Measurements from ENCODE around the gene FGF18. TPM values are rescaled to one million over a fixed set of nuclear protein-coding genes. Genes with fewer than 3 reads are reported as not detected.

Gene FGF18
- total RNA-seq, 4 donors from 2014 or later, result 1.4 to 3.0 TPM; not detected in 2

- no peak for DNase-seq
- H3K4me1 ChIP-seq, result no peaks in the 10 kb centered on the region
- no peak for TF ChIP-seq CTCF (IDR thresholded peaks at IDR 0.05)
- no peak for TF ChIP-seq POLR2A (IDR thresholded peaks at IDR 0.05)
- no peak overlapping the region for H3K27ac ChIP-seq
- no peaks in the 10 kb centered on the region for H3K36me3 ChIP-seq
- no peak overlapping the region for H3K4me3 ChIP-seq
- H3K27me3 ChIP-seq, result no peaks in the 10 kb centered on the region
- intact Hi-C loops (cut with DNase I; ENCODE audit: low total_unique reads), result no loop called here
- no peaks in the 10 kb centered on the region for H3K9me3 ChIP-seq
Measured at GRCh38 chr5:171434874-171435273, 15.4 kb downstream of the FGF18 start.

GRCh38 chr5:171435908-171436307, 16.5 kb downstream of the FGF18 start:
- Histone ChIP-seq H3K9me3 (no peaks in the 10 kb centered on the region), H3K36me3 (no peaks in the 10 kb centered on the region), H3K27ac (no peak overlapping the region), H3K4me1 (no peaks in the 10 kb centered on the region), H3K27me3 (no peaks in the 10 kb centered on the region), H3K4me3 (no peak overlapping the region)
- no peak for TF ChIP-seq CTCF (IDR thresholded peaks at IDR 0.05)
- no peak for TF ChIP-seq POLR2A (IDR thresholded peaks at IDR 0.05)
- no peak for DNase-seq
- intact Hi-C loops (cut with DNase I; ENCODE audit: low total_unique reads), result no loop called here

- H3K4me1 ChIP-seq, result no peaks in the 10 kb centered on the region
- intact Hi-C loops (cut with DNase I; ENCODE audit: low total_unique reads), result no loop called here
- no peaks in the 10 kb centered on the region for H3K36me3 ChIP-seq
- H3K4me3 ChIP-seq, result no peak overlapping the region
- H3K27ac ChIP-seq, result no peak overlapping the region
- DNase-seq, result no peak
- TF ChIP-seq POLR2A (IDR thresholded peaks at IDR 0.05) (no peak), CTCF (IDR thresholded peaks at IDR 0.05) (no peak)
- H3K9me3 ChIP-seq, result no peaks in the 10 kb centered on the region
- H3K27me3 ChIP-seq, result no peaks in the 10 kb centered on the region
Measured at GRCh38 chr5:171436804-171437285, 17.4 kb downstream of the FGF18 start.

GRCh38 chr5:171437286-171437821, 17.9 kb downstream of the FGF18 start:
- Histone ChIP-seq H3K4me3 (no peak overlapping the region), H3K4me1 (no peaks in the 10 kb centered on the region), H3K27me3 (no peaks in the 10 kb centered on the region), H3K36me3 (no peaks in the 10 kb centered on the region), H3K27ac (no peak overlapping the region), H3K9me3 (no peaks in the 10 kb centered on the region)
- no peak for DNase-seq
- intact Hi-C loops (cut with DNase I; ENCODE audit: low total_unique reads), result no loop called here
- TF ChIP-seq CTCF (IDR thresholded peaks at IDR 0.05), result no peak
- TF ChIP-seq POLR2A (IDR thresholded peaks at IDR 0.05), result no peak

- no peaks in the 10 kb centered on the region for H3K36me3 ChIP-seq
- TF ChIP-seq POLR2A (IDR thresholded peaks at IDR 0.05), result no peak
- no peak for TF ChIP-seq CTCF (IDR thresholded peaks at IDR 0.05)
- no peaks in the 10 kb centered on the region for H3K27me3 ChIP-seq
- no peak overlapping the region for H3K27ac ChIP-seq
- no peak for DNase-seq
- H3K9me3 ChIP-seq, result no peaks in the 10 kb centered on the region
- no peaks in the 10 kb centered on the region for H3K4me1 ChIP-seq
- intact Hi-C loops (cut with DNase I; ENCODE audit: low total_unique reads), result no loop called here
- H3K4me3 ChIP-seq, result no peak overlapping the region
Measured at GRCh38 chr5:171438738-171439137, 19.3 kb downstream of the FGF18 start.

Data from uterus (tissue), 4 donors.